Activated CD4-positive, alpha-beta memory T cell treated with anti-CD3 and anti-CD28 coated beads for 36 hours (primary cell): ENCODE data around the gene PIGU. TPM values are rescaled to one million over a fixed set of nuclear protein-coding genes. Genes with fewer than 3 reads are reported as not detected.
"Not testable (repeated sequence)": the region's sequence is repeated elsewhere in the genome, so short reads cannot be mapped to it uniquely, and the experiment has no call there.

Experiments
- CTCF ChIA-PET: fragments of 350-600 bp; sonication (Branson Sonifier 250); formaldehyde crosslinking; loops from one replicate; lab custom pipeline; 2021; ENCODE audit warnings: antibody characterized with exemption, inconsistent platforms; lab: Charles Lee
- POLR2A ChIA-PET: fragments of 350-600 bp; sonication (Branson Sonifier 250); formaldehyde crosslinking; loops from one replicate; lab custom pipeline; 2021; ENCODE audit warnings: antibody characterized with exemption; lab: Charles Lee
- DNase-seq: peaks from one replicate; pipeline ENCODE4 v3.0.0-alpha.2; 2020
- H3K27ac Mint-ChIP-seq: one replicate; pipeline ENCODE4 v1.8.0; 2021; ENCODE audit warnings: mixed read lengths
- H3K27me3 Mint-ChIP-seq: one replicate; pipeline ENCODE4 v1.8.0; 2021; ENCODE audit warnings: mixed read lengths
- H3K36me3 Mint-ChIP-seq: one replicate; pipeline ENCODE4 v1.8.0; 2021; ENCODE audit warnings: mixed read lengths
- H3K4me1 Mint-ChIP-seq: one replicate; pipeline ENCODE4 v1.8.0; 2021; ENCODE audit warnings: low read depth, mixed read lengths
- H3K4me3 Mint-ChIP-seq: one replicate; pipeline ENCODE4 v1.8.0; 2021; ENCODE audit warnings: mild to moderate bottlenecking, mixed read lengths
- H3K9me3 Mint-ChIP-seq: one replicate; pipeline ENCODE4 v1.8.0; 2021; ENCODE audit warnings: mixed read lengths
- intact Hi-C: fragments of 100-400 bp; cut with micrococcal nuclease; formaldehyde crosslinking; loops from one replicate; pipeline ENCODE4 v1.15.1; 2023
- total RNA-seq, 2 experiments: library from RNA; stranded (reverse); gene quantifications; one replicate each; pipeline ENCODE4 v1.2.3, GENCODE V29; 2021

Gene PIGU
- total RNA-seq, 2 experiments from 2014 or later: 19.0 to 21.3 TPM

DNA sequence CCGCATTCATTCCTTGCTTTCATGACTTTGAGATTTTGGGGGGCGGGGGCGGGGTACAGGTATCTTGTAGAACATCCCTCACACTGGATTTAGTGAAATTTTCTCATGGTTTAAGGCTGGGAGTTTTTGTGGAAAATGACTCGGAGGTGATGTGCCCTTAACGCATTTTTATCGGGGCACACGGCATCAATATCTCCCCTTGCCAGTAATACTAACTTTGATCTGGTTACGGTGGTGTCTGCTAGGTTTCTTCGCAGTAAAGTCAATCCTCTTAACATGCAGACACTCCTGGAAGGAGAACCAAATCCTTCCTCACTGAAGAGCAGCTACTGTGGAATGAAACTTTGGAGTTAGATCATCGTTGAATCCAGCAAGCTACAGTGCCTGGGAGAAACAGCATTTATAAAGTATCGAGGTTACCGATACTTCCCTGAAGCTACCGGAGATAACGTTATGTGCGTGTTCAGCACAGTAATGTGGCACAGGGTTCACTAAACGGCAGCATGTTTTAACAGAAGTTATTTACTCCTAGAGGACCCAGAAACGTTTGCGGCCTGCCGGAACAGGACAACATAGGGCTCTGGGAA, 161.9 kb downstream of the PIGU start:
- POLR2A ChIA-PET: interaction anchor here (0.7 to 2.7 kb wide), 4 partner anchors 24 to 403 kb away, joined by 3 to 21 read pairs (median 4); partner anchors contain the start of genes AHCY and EIF2S2
- intact Hi-C loops: loop anchor here (1.0 to 10.0 kb wide), 3 partner anchors 194 to 520 kb away; partner anchors contain the start of gene RALY
- Mint-ChIP-seq H3K4me3 (peak overlapping the region; percentile 98), H3K27me3 (no peaks in the 10 kb centered on the region), H3K36me3 (peaks cover 3% of the 10 kb centered on the region), H3K9me3 (no peaks in the 10 kb centered on the region), H3K4me1 (peaks cover 31% of the 10 kb centered on the region), H3K27ac (peak overlapping the region; percentile 92)
- DNase-seq: no peak
- CTCF ChIA-PET: interaction anchor here (1.2 to 5.4 kb wide), 4 partner anchors 8 to 202 kb away, joined by 4 to 97 read pairs (median 18); no protein-coding TSS in a partner anchor

DNA sequence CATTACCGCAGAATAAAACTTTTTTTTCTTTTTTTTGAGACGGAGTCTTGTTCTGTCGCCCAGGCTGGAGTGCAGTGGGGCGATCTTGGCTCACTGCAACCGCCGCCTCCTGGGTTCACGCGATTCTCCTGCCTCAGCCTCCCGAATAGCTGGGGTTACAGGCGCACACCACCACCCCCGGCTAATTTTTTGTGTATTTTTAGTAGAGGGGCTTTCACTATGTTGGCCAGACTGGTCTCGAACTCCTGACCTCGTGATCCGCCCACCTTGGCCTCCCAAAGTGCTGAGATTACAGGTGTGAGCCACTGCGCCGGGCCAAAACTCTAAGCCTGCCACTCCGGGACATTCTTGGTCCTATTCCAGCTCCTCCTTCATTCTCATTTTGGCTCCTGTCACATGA, 162.9 kb downstream of the PIGU start:
- H3K4me3 Mint-ChIP-seq, H3K9me3 Mint-ChIP-seq, H3K27ac Mint-ChIP-seq, H3K36me3 Mint-ChIP-seq, H3K27me3 Mint-ChIP-seq, POLR2A ChIA-PET, DNase-seq: not testable (repeated sequence)
- CTCF ChIA-PET: interaction anchor here (5.4 kb wide), 1 partner anchor 201 kb away, joined by 97 read pairs; no protein-coding TSS in a partner anchor
- peaks cover 28% of the 10 kb centered on the region for H3K4me1 Mint-ChIP-seq
- intact Hi-C loops: loop anchor here (2.0 to 10.0 kb wide), 2 partner anchors 201 to 519 kb away; partner anchors contain the start of gene RALY

DNA sequence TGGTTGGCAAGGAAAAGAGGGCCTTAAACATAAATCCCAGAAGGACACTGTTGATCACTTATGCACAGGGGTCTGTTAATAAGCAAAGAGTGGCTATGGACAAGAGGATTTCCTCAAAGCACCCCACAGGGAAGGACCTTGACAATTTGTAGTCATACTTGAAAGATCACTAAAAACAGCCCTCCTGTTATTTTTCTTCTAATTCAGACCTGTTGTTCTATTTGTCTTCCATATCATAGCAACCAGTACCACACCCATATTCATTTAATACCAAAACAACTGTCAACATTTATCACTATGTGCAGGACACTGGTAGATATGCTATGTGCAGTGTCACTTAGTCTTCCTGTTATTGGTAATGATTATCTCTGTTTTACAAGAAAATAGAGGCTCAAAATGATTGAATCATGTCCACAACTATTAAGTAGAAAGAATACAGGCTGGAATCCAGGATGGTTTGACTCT, 163.9 kb downstream of the PIGU start:
- Mint-ChIP-seq H3K4me1 (peaks cover 20% of the 10 kb centered on the region), H3K9me3 (no peaks in the 10 kb centered on the region), H3K27ac (no peak overlapping the region), H3K27me3 (no peaks in the 10 kb centered on the region), H3K36me3 (no peaks in the 10 kb centered on the region), H3K4me3 (no peak overlapping the region)
- CTCF ChIA-PET: interaction anchor here (2.1 kb wide), 1 partner anchor 200 kb away, joined by 9 read pairs; no protein-coding TSS in a partner anchor
- POLR2A ChIA-PET: no interaction called here
- no peak for DNase-seq
- intact Hi-C loops: loop anchor here (10.0 kb wide), 1 partner anchor 518 kb away; the partner anchor contains the start of gene RALY

DNA sequence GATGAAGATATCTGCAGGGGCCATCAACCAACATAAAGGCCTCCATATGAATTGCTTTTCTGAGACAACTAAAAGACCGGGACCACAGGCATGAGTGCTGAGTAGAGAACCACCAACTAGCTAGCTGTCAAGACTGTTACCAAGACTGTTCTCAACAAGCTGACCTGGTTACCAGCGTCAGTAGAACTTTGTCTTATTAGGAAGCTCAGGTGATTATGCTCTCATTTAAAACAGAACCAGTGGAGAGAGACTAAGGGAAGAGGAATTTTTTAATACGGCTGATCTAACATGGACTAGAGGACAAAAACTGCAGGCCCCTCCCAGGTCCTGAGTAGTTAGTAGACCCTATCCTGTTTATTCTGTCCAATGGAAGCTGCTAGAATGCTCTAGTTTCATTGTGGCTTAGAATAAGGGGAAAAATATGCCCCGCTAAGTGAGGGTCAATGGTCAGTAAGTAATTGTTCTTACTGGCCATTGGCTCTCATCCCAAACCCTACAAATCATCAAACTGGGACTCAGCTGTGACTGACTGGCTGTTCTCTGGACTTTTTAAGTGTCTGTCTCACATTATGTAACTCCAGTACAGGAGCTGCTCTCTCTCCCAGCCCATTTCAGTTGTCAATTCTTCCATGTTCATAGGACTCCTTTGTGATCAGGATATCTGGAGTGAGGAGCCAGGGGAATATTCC, 164.5 kb downstream of the PIGU start:
- DNase-seq: no peak
- Mint-ChIP-seq H3K9me3 (no peaks in the 10 kb centered on the region), H3K27ac (no peak overlapping the region), H3K4me3 (no peak overlapping the region), H3K27me3 (no peaks in the 10 kb centered on the region), H3K36me3 (no peaks in the 10 kb centered on the region), H3K4me1 (peaks cover 17% of the 10 kb centered on the region)
- POLR2A ChIA-PET: no interaction called here
- intact Hi-C loops: loop anchor here (10.0 kb wide), 1 partner anchor 518 kb away; the partner anchor contains the start of gene RALY
- CTCF ChIA-PET: interaction anchor here (0.6 to 2.1 kb wide), 2 partner anchors 11 to 200 kb away, joined by 3 to 9 read pairs; no protein-coding TSS in a partner anchor

DNA sequence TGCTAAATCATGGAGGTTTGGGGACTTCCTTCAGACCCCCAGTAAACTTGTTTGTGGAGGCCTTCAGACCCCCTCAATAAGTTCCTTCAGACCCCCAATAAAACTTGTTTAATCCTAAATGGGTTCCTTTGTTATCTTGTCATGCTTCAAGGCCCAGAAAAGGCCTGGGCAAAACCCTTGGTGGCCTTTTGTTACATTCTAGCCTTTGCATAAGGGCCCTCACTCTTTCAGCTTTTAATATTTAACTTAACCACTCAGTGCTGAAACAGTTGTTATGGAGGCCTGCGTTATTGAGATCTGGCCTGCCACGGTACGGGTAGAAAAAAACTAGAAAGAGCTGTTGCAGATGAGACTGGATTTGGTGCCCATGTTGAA, 165.0 kb downstream of the PIGU start:
- H3K27ac Mint-ChIP-seq: no peak overlapping the region
- H3K27me3 Mint-ChIP-seq: no peaks in the 10 kb centered on the region
- no peaks in the 10 kb centered on the region for H3K9me3 Mint-ChIP-seq
- intact Hi-C loops: loop anchor here (10.0 kb wide), 1 partner anchor 517 kb away; the partner anchor contains the start of gene RALY
- ChIA-PET CTCF (interaction anchor here (0.6 to 2.1 kb wide), 2 partner anchors 10 to 199 kb away, joined by 3 to 9 read pairs; no protein-coding TSS in a partner anchor), POLR2A (no interaction called here)
- no peak overlapping the region for H3K4me3 Mint-ChIP-seq
- H3K4me1 Mint-ChIP-seq: peaks cover 17% of the 10 kb centered on the region
- H3K36me3 Mint-ChIP-seq: no peaks in the 10 kb centered on the region
- DNase-seq: no peak

DNA sequence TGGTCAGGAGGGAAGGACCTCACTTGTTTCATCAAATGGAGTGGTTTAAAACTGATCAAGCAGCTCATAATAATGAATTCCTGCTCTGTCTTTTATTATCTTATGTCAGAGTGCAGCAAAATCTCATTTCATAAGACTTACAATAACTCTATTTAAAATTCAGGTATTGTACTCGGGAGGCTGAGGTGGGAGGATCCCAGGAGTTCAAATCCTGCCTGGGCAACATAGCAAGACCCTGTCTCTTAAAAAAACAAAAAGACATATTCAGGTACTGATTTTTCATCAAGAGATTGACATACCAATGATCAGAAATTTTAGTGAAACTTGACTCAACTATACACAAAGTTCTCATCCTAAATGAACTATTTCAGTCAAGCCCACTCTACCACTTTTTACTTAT, 166.3 kb downstream of the PIGU start:
- no peaks in the 10 kb centered on the region for H3K36me3 Mint-ChIP-seq
- H3K27ac Mint-ChIP-seq: no peak overlapping the region
- ChIA-PET CTCF (interaction anchor here (2.0 kb wide), 1 partner anchor 198 kb away, joined by 9 read pairs; no protein-coding TSS in a partner anchor), POLR2A (no interaction called here)
- no peaks in the 10 kb centered on the region for H3K27me3 Mint-ChIP-seq
- DNase-seq: no peak
- H3K9me3 Mint-ChIP-seq: no peaks in the 10 kb centered on the region
- H3K4me1 Mint-ChIP-seq: peaks cover 17% of the 10 kb centered on the region
- intact Hi-C loops: loop anchor here (10.0 kb wide), 1 partner anchor 516 kb away; the partner anchor contains the start of gene RALY
- H3K4me3 Mint-ChIP-seq: no peak overlapping the region

Other genes starting within 250 kb of the PIGU start
- gene DYNLRB1, start 160.7 kb downstream of the PIGU start, total RNA-seq: 100 to 1,000 TPM; 101 to 108 TPM
- gene MAP1LC3A, start 118.4 kb downstream of the PIGU start, total RNA-seq: 1 to 10 TPM; 4.6 to 5.6 TPM
- gene TP53INP2, start 27.3 kb upstream of the PIGU start, total RNA-seq: 1 to 10 TPM; 2.3 to 2.5 TPM
- 10 to 100 TPM; 19.6 to 20.7 TPM for gene NCOA6, start 148.6 kb upstream of the PIGU start, total RNA-seq
- 10 to 100 TPM; 12.3 to 14.2 TPM for gene GGT7, start 195.8 kb upstream of the PIGU start, total RNA-seq
- gene ACSS2, start 199.5 kb upstream of the PIGU start, total RNA-seq: 10 to 100 TPM; 45.6 to 47.7 TPM